H1 (cell line): ENCODE results near the gene TCF20. TPM values are rescaled to one million over a fixed set of nuclear protein-coding genes. Genes with fewer than 3 reads are reported as not detected.

Source experiments
- CTCF ChIA-PET: fragments of 300-600 bp; sonication (Branson Sonifier 250); formaldehyde crosslinking; loops from one replicate; lab custom pipeline; 2021; ENCODE audit not compliant: partially characterized antibody; lab: Charles Lee
- POLR2A ChIA-PET: fragments of 300-600 bp; sonication (Branson Sonifier 250); formaldehyde crosslinking; loops from one replicate; lab custom pipeline; 2021; ENCODE audit warnings: inconsistent platforms; ENCODE audit not compliant: partially characterized antibody; lab: Charles Lee
- DNase-seq, 2 experiments: peaks; one replicate each; pipeline versions ENCODE4 v3.0.0 to v3.0.0-alpha.2; 2010 to 2022; ENCODE audit warnings: low spot score in 2 of 2, low read depth in 1 of 2, mixed read lengths in 1 of 2
- FAIRE-seq: peaks from 2 replicates; lab custom pipeline; 2011; peaks lifted over from hg19 to GRCh38; lab: Jason Lieb, UNC
- H2AFZ ChIP-seq: 2 replicates; pipeline ENCODE4 v1.8.1; 2012; ENCODE audit warnings: low read length, inconsistent platforms
- H2AK5ac ChIP-seq: 2 replicates; pipeline ENCODE4 v1.6.1; 2013; ENCODE audit warnings: low read depth, low read length
- H2BK120ac ChIP-seq: replicated peaks from 2 replicates; pipeline ENCODE3; 2013; ENCODE audit warnings: low read depth, low read length, inconsistent platforms
- H2BK12ac ChIP-seq: 2 replicates; pipeline ENCODE4 v1.6.1; 2013; ENCODE audit warnings: low read depth, low read length
- H2BK15ac ChIP-seq: 2 replicates; pipeline ENCODE4 v1.6.1; 2013; ENCODE audit warnings: low read length
- H2BK20ac ChIP-seq: 2 replicates; pipeline ENCODE4 v1.6.1; 2013; ENCODE audit warnings: low read length
- H2BK5ac ChIP-seq: 2 replicates; pipeline ENCODE4 v1.6.1; 2013; ENCODE audit warnings: low read depth, low read length
- H3K14ac ChIP-seq: 2 replicates; pipeline ENCODE4 v1.6.1; 2013; ENCODE audit warnings: inconsistent platforms; ENCODE audit not compliant: insufficient read length
- H3K18ac ChIP-seq: 2 replicates; pipeline ENCODE4 v1.6.1; 2013; ENCODE audit warnings: low read length; ENCODE audit errors: extremely low read depth
- H3K23ac ChIP-seq: 2 replicates; pipeline ENCODE4 v1.6.1; 2013; ENCODE audit warnings: inconsistent platforms; ENCODE audit not compliant: insufficient read length
- H3K23me2 ChIP-seq: 2 replicates; pipeline ENCODE4 v1.6.1; 2013; ENCODE audit warnings: low read depth, low read length
- H3K27ac ChIP-seq: 2 replicates; pipeline ENCODE4 v1.6.1; 2011; ENCODE audit warnings: low read depth, low read length, inconsistent platforms
- H3K27me3 ChIP-seq, 4 experiments: replicated peaks in 1 of 4; 1 replicate in 1 of 4; 2 replicates in 3 of 4; pipeline versions ENCODE4 v1.6.1 to v1.8.1; 2011 to 2013; ENCODE audit warnings: low read length in 3 of 4, mild to moderate bottlenecking in 3 of 4, inconsistent platforms in 2 of 4, mixed read lengths in 2 of 4, moderate library complexity in 1 of 4; ENCODE audit not compliant: control insufficient read depth in 3 of 4, insufficient read depth in 3 of 4; ENCODE audit errors: extremely low read depth in 1 of 4
- H3K36me3 ChIP-seq, 4 experiments: 2 replicates each; pipeline versions ENCODE4 v1.6.1 to v1.8.1; 2011 to 2013; ENCODE audit warnings: mild to moderate bottlenecking in 4 of 4, low read length in 3 of 4, moderate library complexity in 2 of 4, control low read depth in 1 of 4, inconsistent platforms in 1 of 4; ENCODE audit not compliant: insufficient read depth in 4 of 4, control insufficient read depth in 2 of 4
- H3K4ac ChIP-seq: replicated peaks from 2 replicates; pipeline ENCODE3; 2013; ENCODE audit warnings: low read length, low read depth, mixed read lengths, inconsistent platforms; ENCODE audit not compliant: insufficient read length
- H3K4me1 ChIP-seq, 4 experiments: replicated peaks in 1 of 4; 1 replicate in 1 of 4; 2 replicates in 3 of 4; pipeline versions ENCODE4 v1.6.1 to v1.8.1; 2011 to 2013; ENCODE audit warnings: low read length in 3 of 4, inconsistent platforms in 2 of 4, mixed read lengths in 1 of 4; ENCODE audit not compliant: insufficient read depth in 4 of 4, control insufficient read depth in 3 of 4
- H3K4me2 ChIP-seq, 2 experiments: 2 replicates each; pipeline versions ENCODE4 v1.6.1 to v1.8.1; 2011 to 2013; ENCODE audit warnings: low read depth in 2 of 2, low read length in 2 of 2, control low read depth in 1 of 2, inconsistent platforms in 1 of 2, mild to moderate bottlenecking in 1 of 2; ENCODE audit not compliant: insufficient read depth in 1 of 2
- H3K4me3 ChIP-seq, 4 experiments: fragments of 200-600, 300-600 bp in 1 of 4; sonication (generic), shearing (Covaris generic), sonication (Bioruptor Twin) in 1 of 4; 2 replicates each; pipeline versions ENCODE4 v1.5.1 to v1.8.1; 2011 to 2016; ENCODE audit warnings: low read length in 4 of 4, low read depth in 3 of 4, control low read depth in 2 of 4, inconsistent platforms in 2 of 4, mild to moderate bottlenecking in 2 of 4, mixed read lengths in 1 of 4, moderate library complexity in 1 of 4; ENCODE audit not compliant: insufficient read depth in 2 of 4; ENCODE audit errors: extremely low read depth in 1 of 4
- H3K56ac ChIP-seq: replicated peaks from 2 replicates; pipeline ENCODE3; 2013; ENCODE audit warnings: low read depth, mild to moderate bottlenecking, mixed read lengths, low read length, inconsistent platforms; ENCODE audit not compliant: insufficient read length
- H3K79me1 ChIP-seq: 2 replicates; pipeline ENCODE4 v1.6.1; 2013; ENCODE audit warnings: low read depth, low read length, control low read depth
- H3K79me2 ChIP-seq, 2 experiments: 2 replicates each; pipeline versions ENCODE4 v1.6.1 to v1.8.1; 2012 to 2013; ENCODE audit warnings: low read length in 2 of 2, mild to moderate bottlenecking in 2 of 2, inconsistent platforms in 1 of 2; ENCODE audit not compliant: insufficient read depth in 2 of 2, control insufficient read depth in 1 of 2
- H3K9ac ChIP-seq, 4 experiments: replicated peaks in 1 of 4; 1 replicate in 1 of 4; 2 replicates in 3 of 4; pipeline versions ENCODE4 v1.6.1 to v1.8.1; 2011 to 2013; ENCODE audit warnings: low read depth in 3 of 4, low read length in 3 of 4, control low read depth in 2 of 4, mild to moderate bottlenecking in 2 of 4, moderate library complexity in 2 of 4, inconsistent platforms in 1 of 4; ENCODE audit errors: extremely low read depth in 1 of 4
- H3K9me3 ChIP-seq, 2 experiments: 2 replicates each; pipeline versions ENCODE4 v1.6.1 to v1.8.1; 2012 to 2013; ENCODE audit warnings: mild to moderate bottlenecking in 2 of 2, moderate library complexity in 2 of 2, control low read depth in 1 of 2, inconsistent platforms in 1 of 2, low read depth in 1 of 2, low read length in 1 of 2, mixed read lengths in 1 of 2; ENCODE audit not compliant: insufficient read depth in 2 of 2
- H4K20me1 ChIP-seq, 2 experiments: replicated peaks in 1 of 2; 2 replicates each; pipeline versions ENCODE3 to v1.8.1; 2011 to 2013; ENCODE audit warnings: inconsistent platforms in 2 of 2, low read length in 2 of 2, mild to moderate bottlenecking in 1 of 2; ENCODE audit not compliant: insufficient read depth in 2 of 2, control insufficient read depth in 1 of 2
- H4K5ac ChIP-seq: 2 replicates; pipeline ENCODE4 v1.6.1; 2013; ENCODE audit warnings: low read length, low read depth, mixed read lengths, inconsistent platforms; ENCODE audit not compliant: insufficient read length
- H4K8ac ChIP-seq: 2 replicates; pipeline ENCODE4 v1.8.0; 2013; ENCODE audit warnings: mild to moderate bottlenecking, moderate library complexity, low read length, inconsistent platforms; ENCODE audit not compliant: insufficient read depth; ENCODE audit errors: extremely low read depth
- H4K91ac ChIP-seq: replicated peaks from 2 replicates; pipeline ENCODE3; 2013; ENCODE audit warnings: low read length, mixed read lengths, inconsistent platforms; ENCODE audit not compliant: insufficient read length
- PHF8 ChIP-seq: fragments of 200-600 bp; sonication (generic); conservative IDR thresholded peaks from 2 replicates; pipeline ENCODE4 v1.7.1; 2012; ENCODE audit warnings: low read depth, mild to moderate bottlenecking, inconsistent platforms, low read length, moderate library complexity
- WGBS, 2 experiments: shearing (Covaris generic) in 1 of 2; methylation state at CpG; one replicate each; pipeline versions ENCODE4 v1.1.6 to v1.1.7; 2013 to 2015; ENCODE audit warnings: low lambda C conversion rate in 2 of 2, mixed read lengths in 2 of 2, inconsistent platforms in 1 of 2, low coverage in 1 of 2, missing lambda C conversion rate in 1 of 2; ENCODE audit not compliant: insufficient replicate concordance in 2 of 2, insufficient coverage in 1 of 2, insufficient read length in 1 of 2; ENCODE audit errors: extremely low coverage in 1 of 2, missing lambda C conversion rate in 1 of 2; 5-methylcytosine and 5-hydroxymethylcytosine counted together
- polyA plus RNA-seq, 7 experiments: library from polyadenylated mRNA; depleted of rRNA in 3 of 7; stranded (reverse) in 5 of 7; unstranded in 2 of 7; fragments of >200 nt in 5 of 7; fragments of 200-250 nt in 2 of 7; gene quantifications; 1 replicate in 5 of 7; 2 replicates in 1 of 7; 4 replicates in 1 of 7; pipeline versions ENCODE4 v1.2.1 to v1.2.3, GENCODE V29; 2011 to 2013; ENCODE audit warnings: missing spikeins in 2 of 7, mixed read lengths in 2 of 7
- total RNA-seq: library from RNA; stranded (reverse); fragmentation: NEBNext Ultra II Directional; extraction: Animal tissue kit (Norgen Biotek cat#: 25700); gene quantifications from 2 replicates; pipeline ENCODE4 v1.2.1, GENCODE V29; 2021

The TCF20 gene
- total and polyA plus RNA-seq, 2 of the 8 experiments (the other 6 are each of a cell fraction or from before 2014, with no cell fraction given), result 22.0 to 79.8 TPM

GRCh38 chr22:42229455-42230149 lies 40.9 kb downstream of the TCF20 start:
- H3K36me3 ChIP-seq, result no peaks in the 10 kb centered on the region
- no peak overlapping the region for H3K9ac ChIP-seq
- no peak overlapping the region for H2BK12ac ChIP-seq
- peaks cover 0 to 3% (median 0%) of the 10 kb centered on the region in 4 experiments; a peak in 1 of 7 replicates for H3K4me1 ChIP-seq
- no peak overlapping the region for H3K23ac ChIP-seq
- ChIA-PET CTCF (interaction anchor here (1.0 to 1.1 kb wide), 3 partner anchors 12 to 85 kb away, joined by 3 read pairs; no protein-coding TSS in a partner anchor), POLR2A (no interaction called here)
- H3K79me2 ChIP-seq, result peaks cover 13 to 83% of the 10 kb centered on the region in 2 experiments
- no peak overlapping the region for H3K14ac ChIP-seq
- peaks cover 16 to 39% of the 10 kb centered on the region in 2 experiments for H4K20me1 ChIP-seq
- H3K9me3 ChIP-seq, result 0 out of 4 replicates have a peak, but pooled peaks cover 0 to 2% of the 10 kb centered on the region in 2 experiments
- no peak overlapping the region for H3K4ac ChIP-seq
- H3K79me1 ChIP-seq, result peaks cover 16% of the 10 kb centered on the region
- no peaks in the 10 kb centered on the region for H3K23me2 ChIP-seq
- no peak overlapping the region for H2AK5ac ChIP-seq
- WGBS, 2 experiments, result 86% methylated on average over 6 of the region's 6 CpGs; no CpG with 5 or more reads in 1 of the 2 experiments
- H4K8ac ChIP-seq, result no peak overlapping the region
- H2BK15ac ChIP-seq, result no peak overlapping the region
- no peak overlapping the region for H2BK120ac ChIP-seq
- H3K27ac ChIP-seq, result no peak overlapping the region
- DNase-seq (no peak), FAIRE-seq (no peak)
- no peaks in the 10 kb centered on the region for H3K27me3 ChIP-seq
- H3K4me3 ChIP-seq, result no peak overlapping the region
- H4K91ac ChIP-seq, result no peak overlapping the region
- H3K56ac ChIP-seq, result no peak overlapping the region
- H2AFZ ChIP-seq, result no peak overlapping the region
- no peak overlapping the region; the same call in 1 of the 2 replicates for H2BK5ac ChIP-seq
- no peak overlapping the region for H2BK20ac ChIP-seq
- H3K18ac ChIP-seq, result no peak overlapping the region
- no peak for TF ChIP-seq PHF8
- no peak overlapping the region for H3K4me2 ChIP-seq
- no peak overlapping the region for H4K5ac ChIP-seq
